GM20000 (cell line): Measurements from ENCODE around the gene SUGCT.

Source experiments
- DNase-seq: peaks from one replicate; pipeline ENCODE4 v3.0.0; 2012; ENCODE audit warnings: low spot score
- TF ChIP-seq, protein P1 (sequence below): IDR thresholded peaks from 2 replicates; pipeline ENCODE4 v1.5.1; 2012; ENCODE audit warnings: mild to moderate bottlenecking, control low read depth; ENCODE audit errors: extremely low read depth, missing control alignments

SUGCT gene

DNA sequence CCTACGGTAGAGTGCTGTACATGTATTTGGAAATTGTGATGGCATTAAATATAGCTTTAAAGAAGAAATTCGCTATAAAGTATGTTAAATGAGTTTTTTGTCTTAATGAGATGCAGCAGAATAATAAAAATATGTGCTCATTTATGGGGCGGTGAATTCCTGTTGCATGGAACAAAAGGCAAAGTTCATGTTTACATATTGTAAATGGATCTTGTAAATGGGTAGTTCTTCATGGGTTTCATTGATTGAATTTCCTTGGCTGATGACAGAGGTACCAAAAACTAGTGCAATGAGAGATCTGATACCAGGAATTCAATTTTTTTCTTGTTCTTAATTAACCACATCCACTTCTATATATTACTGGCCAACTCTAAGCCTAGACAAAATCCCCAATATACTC, 284.2 kb downstream of the SUGCT start:
- no peak for DNase-seq
- TF ChIP-seq, protein P1, sequence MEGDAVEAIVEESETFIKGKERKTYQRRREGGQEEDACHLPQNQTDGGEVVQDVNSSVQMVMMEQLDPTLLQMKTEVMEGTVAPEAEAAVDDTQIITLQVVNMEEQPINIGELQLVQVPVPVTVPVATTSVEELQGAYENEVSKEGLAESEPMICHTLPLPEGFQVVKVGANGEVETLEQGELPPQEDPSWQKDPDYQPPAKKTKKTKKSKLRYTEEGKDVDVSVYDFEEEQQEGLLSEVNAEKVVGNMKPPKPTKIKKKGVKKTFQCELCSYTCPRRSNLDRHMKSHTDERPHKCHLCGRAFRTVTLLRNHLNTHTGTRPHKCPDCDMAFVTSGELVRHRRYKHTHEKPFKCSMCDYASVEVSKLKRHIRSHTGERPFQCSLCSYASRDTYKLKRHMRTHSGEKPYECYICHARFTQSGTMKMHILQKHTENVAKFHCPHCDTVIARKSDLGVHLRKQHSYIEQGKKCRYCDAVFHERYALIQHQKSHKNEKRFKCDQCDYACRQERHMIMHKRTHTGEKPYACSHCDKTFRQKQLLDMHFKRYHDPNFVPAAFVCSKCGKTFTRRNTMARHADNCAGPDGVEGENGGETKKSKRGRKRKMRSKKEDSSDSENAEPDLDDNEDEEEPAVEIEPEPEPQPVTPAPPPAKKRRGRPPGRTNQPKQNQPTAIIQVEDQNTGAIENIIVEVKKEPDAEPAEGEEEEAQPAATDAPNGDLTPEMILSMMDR, result no peak

DNA sequence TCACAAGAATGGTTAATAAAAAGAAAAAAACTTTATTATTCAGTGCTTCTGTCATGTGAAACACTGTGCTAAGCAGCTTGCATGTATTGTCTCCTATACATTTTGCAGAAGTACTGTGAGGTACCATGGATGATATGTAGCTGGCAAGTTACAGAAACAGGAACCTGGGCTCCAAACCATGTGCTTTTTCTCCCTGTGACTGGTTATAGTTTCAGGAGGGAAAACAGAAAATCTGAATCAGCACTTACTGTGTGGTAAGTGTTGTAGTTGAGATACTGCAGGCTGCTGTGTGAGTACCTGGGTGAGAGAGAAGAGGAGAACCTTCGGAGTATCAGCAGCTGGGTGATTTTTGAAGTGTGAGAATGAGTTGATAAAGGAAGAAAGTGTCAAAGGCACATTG, 285.0 kb downstream of the SUGCT start:
- TF ChIP-seq, protein P1, result no peak
- no peak for DNase-seq

DNA sequence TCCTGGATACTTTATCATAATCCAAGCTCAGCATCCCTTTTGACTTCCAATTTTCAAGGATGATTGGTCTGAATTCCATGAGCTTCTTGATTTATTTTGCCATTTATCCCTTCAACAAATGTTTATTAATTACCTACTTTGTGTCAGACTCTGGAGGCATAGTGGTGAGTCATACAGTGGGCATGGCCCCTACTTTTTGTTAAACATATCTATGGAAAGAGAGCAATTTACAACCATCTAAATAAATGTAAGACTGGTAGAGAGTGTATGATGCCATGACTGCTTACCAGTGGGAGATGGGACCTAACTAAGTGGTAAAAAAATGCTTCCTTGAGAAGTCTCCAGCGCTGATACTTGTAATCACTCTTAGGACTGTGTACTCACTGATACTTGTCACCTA, 286.6 kb downstream of the SUGCT start:
- TF ChIP-seq, protein P1, result no peak
- no peak for DNase-seq

DNA sequence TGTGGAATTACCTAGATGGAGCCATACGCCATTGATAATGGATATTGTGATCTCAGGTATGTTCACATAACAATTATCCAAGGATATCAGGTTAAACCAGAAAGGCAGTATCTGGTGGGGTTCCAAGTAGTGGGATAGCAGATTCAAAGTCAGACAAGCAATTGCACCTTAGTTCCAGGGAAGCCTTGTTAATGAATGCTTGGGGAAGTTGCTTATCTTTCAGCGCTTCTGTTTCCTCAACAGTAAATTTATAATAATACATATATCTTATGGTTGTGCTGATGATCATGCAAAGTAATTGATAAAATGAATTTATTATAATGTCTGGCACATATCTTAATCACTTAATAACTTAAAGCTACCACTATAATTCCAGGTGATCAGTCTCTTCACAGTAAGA, 290.9 kb downstream of the SUGCT start:
- TF ChIP-seq, protein P1, result no peak
- no peak for DNase-seq

DNA sequence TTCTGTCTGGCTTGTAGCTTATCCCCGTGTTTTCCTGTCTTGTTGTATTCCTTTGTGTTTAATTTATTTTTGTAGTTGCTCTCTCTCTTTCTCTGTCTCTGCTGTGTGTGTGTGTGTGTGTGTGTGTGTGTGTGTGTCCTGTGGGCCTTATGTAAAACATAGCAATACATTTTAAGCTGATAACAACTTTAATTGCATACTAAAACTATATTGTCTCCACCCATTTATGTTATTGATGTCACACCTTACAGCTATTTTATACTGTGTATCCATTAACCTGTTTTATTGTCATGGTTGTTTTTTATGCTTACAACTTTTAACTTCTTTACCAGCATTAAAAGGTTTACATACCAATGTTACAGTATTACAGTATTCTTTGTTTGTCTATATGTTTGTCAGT, 293.6 kb downstream of the SUGCT start:
- TF ChIP-seq, protein P1, result no peak
- no peak for DNase-seq

DNA sequence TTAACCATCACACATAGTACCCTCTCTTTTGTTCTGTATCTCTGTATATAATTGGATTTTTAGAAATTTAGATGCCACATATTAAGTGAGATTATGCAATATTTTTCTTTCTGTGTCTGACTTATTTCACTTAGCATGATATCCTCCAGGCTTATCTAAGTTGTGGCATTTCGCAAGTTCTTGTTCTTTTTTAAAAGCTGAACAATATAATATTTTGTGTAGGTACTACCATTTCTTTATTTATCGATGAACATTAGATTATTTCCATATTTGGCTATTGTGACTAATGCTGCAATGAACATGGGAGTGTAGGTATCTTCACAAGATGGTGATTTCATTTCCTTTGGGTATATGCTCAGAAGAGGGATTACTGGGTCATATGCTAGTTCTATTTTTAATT, 295.0 kb downstream of the SUGCT start:
- DNase-seq, result no peak
- TF ChIP-seq, protein P1, result no peak

DNA sequence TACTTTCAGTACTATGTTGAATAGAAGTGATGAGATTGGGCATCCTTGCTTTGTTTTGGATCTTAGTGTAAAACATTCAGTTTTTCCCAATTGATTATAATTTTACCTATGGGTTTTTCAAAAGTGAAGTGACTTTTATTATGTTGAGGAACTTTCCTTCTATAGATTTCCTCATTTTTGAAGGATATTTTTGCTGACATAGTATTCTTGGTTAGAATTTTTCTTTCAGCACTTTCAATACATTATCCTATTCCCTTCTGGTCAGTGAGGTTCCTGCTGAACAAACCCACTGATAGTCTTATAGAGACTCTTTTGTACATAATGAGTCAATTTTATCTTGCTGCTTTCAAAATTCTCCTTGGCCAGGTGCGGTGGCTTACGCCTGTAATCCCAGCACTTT, 297.2 kb downstream of the SUGCT start:
- TF ChIP-seq, protein P1, result no peak
- no peak for DNase-seq
